Mucosa of descending colon (tissue), 3 donors: Measurements from ENCODE around the gene EOGT. TPM values are rescaled to one million over a fixed set of nuclear protein-coding genes. Genes with fewer than 3 reads are reported as not detected.

Experiments
- ATAC-seq: fragments of 200-7000 bp; cut with Tn5 transposase; one replicate; pipeline ENCODE4 v1.9.1; 2020; ENCODE audit warnings: mild to moderate bottlenecking, moderate library complexity
- DNase-seq, 3 donors: peaks; one replicate each; pipeline ENCODE4 v3.0.0-alpha.2; 2020
- H3K36me3 ChIP-seq: fragments of 200-600 bp; one replicate; pipeline ENCODE4 v1.8.0; 2021; ENCODE audit warnings: low read depth, mild to moderate bottlenecking
- H3K4me1 ChIP-seq: fragments of 200-600 bp; one replicate; pipeline ENCODE4 v1.8.0; 2021; ENCODE audit warnings: low read depth, mild to moderate bottlenecking
- H3K4me3 ChIP-seq: fragments of 200-600 bp; one replicate; pipeline ENCODE4 v1.8.0; 2021; ENCODE audit warnings: mild to moderate bottlenecking
- H3K9me3 ChIP-seq: fragments of 200-600 bp; one replicate; pipeline ENCODE4 v1.8.0; 2021; ENCODE audit warnings: mild to moderate bottlenecking
- CTCF ChIP-seq: fragments of 200-600 bp; IDR thresholded peaks from one replicate; pipeline ENCODE4 v1.8.0; 2022; ENCODE audit warnings: antibody characterized with exemption, mild to moderate bottlenecking
- intact Hi-C, 2 donors: fragments of 100-400 bp; cut with DNase I in 1 of 2; cut with micrococcal nuclease in 1 of 2; formaldehyde crosslinking; loops; one replicate each; pipeline versions ENCODE4 v1.11.0 to v1.11.1; 2022; cut with DNase I, micrococcal nuclease
- microRNA-seq: library from miRNA; unstranded; fragments of <30 nt; microRNA quantifications from one replicate; pipeline ENCODE4, GENCODE V29; 2019
- total RNA-seq, 3 donors: library from RNA; stranded (reverse); fragmentation: NEBNext Ultra II Directional in 2 of 3; extraction: Animal tissue kit (Norgen Biotek cat#: 25700) in 2 of 3; gene quantifications; one replicate each; pipeline versions ENCODE4 v1.2.1 to v1.2.4, GENCODE V29; 2021 to 2023
- donor health status: DM: no; HTN: no; CAD: no; lungs with moderate emphysema.
- donor health status: DM: no; HTN: no; CAD: no.
- donor health status: DM: no; HTN: yes; CAD: no.

The EOGT gene
- total RNA-seq, 3 donors from 2014 or later = 16.9 to 27.3 (median 17.4) TPM

DNA sequence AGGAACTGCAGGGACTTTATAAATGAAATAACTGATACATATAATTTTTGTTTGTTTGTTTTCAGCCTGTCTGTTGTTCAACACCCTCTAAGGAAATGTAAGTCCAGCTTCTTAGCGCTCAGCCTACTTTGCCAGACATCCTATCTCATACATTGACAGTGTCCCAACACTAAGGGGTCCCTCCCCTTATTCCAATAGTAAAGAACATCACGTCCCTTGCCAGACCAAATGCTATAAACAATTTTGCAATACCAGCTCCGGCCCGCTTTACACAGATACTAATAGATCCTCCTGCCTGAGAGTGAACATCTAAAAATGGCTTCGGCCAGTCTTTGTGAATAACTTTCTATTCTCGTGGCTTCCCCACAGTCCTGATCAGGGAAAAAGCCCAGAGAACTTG is 76.6 kb downstream of the EOGT start:
- intact Hi-C loops = no loop called here
- H3K4me1 ChIP-seq = peaks cover 2% of the 10 kb centered on the region
- DNase-seq (no peak), ATAC-seq (no peak)
- no peak for TF ChIP-seq CTCF
- H3K9me3 ChIP-seq = no peaks in the 10 kb centered on the region
- H3K4me3 ChIP-seq = no peak overlapping the region
- no peaks in the 10 kb centered on the region for H3K36me3 ChIP-seq

- intact Hi-C loops = no loop called here
- no peak for ATAC-seq
- no peak for DNase-seq
- no peak for TF ChIP-seq CTCF
- Histone ChIP-seq H3K36me3 (no peaks in the 10 kb centered on the region), H3K4me3 (no peak overlapping the region), H3K4me1 (peaks cover 2% of the 10 kb centered on the region), H3K9me3 (no peaks in the 10 kb centered on the region)
Measured at GRCh38 chr3:68935778-68936177, 77.7 kb downstream of the EOGT start.

DNA sequence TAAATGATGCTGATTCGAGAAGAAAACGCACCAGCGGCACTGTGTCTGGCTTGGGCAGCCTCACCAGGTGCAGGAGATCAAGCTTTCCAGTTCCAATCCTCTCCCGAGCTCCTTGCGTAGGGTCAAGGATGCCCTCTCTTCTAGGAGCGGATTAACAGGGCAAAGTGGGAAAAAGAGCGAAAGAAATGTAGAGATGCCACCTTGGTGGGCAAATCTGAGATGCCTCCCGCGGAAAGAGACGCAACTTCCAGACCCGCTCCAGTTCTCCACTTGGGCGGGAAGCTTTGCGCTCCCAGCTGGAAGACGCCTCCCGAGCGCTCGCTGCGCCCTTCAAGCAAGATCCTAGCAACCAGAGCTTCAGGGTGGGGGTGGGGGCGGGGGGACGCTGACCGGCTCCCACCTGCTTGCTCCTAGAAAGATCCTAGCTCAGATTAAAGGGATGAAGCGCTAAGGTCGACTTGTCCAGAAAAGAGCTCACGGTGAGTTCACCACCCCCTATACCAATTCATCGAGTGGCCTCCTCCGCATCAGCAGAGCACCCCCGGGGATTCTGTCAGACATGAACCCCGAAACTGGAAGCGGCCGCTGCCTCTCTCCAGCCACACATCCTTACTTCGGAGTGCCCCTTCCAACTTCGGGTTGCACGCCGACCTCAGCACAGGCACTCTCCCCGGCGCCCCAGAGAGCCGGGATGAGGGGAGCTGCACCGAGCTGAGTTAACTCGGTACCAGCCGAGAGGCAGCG is 81.9 kb downstream of the EOGT start:
- no peak for TF ChIP-seq CTCF
- DNase-seq (no peak), ATAC-seq (no peak)
- H3K9me3 ChIP-seq = no peaks in the 10 kb centered on the region
- no peaks in the 10 kb centered on the region for H3K36me3 ChIP-seq
- H3K4me1 ChIP-seq = peaks cover 2% of the 10 kb centered on the region
- intact Hi-C loops = no loop called here
- H3K4me3 ChIP-seq = no peak overlapping the region

Small RNA genes within 50 kb of the gene (microRNA-seq; reads per million reads assigned to microRNA genes)
- gene MIR3136 = 0.93 reads per million

Other genes starting within 250 kb of the EOGT start
- under 1 TPM in 2 of 3 donors, not detected in 1; 0.16 to 0.17 TPM for gene TAFA4, start 81.1 kb downstream of the EOGT start, total RNA-seq
- gene TMF1, start 38.6 kb upstream of the EOGT start, total RNA-seq = 10 to 100 TPM; 40.3 to 43.9 (median 43.4) TPM
- gene UBA3, start 66.7 kb upstream of the EOGT start, total RNA-seq = 10 to 100 TPM; 46.5 to 59.3 (median 51.8) TPM
- gene ARL6IP5, start 71.3 kb upstream of the EOGT start, total RNA-seq = 100 to 1,000 TPM; 111 to 129 (median 119) TPM
- gene LMOD3, start 108.9 kb upstream of the EOGT start, total RNA-seq = under 1 TPM in 2 of 3 donors, not detected in 1; 0.13 to 0.34 TPM